Panc1 (cell line): ENCODE data around the gene KCNC4. TPM values are rescaled to one million over a fixed set of nuclear protein-coding genes. Genes with fewer than 3 reads are reported as not detected.

Source experiments
- ATAC-seq: fragments of 200-7000 bp; cut with Tn5 transposase; 2 replicates; pipeline ENCODE4 v1.9.1; 2020; ENCODE audit warnings: mild to moderate bottlenecking, moderate library complexity
- BruUV-seq: library from RNA; stranded (reverse); fragments of 400-500 nt; replicated peaks from 2 replicates; lab custom pipeline; 2021; lab: Mats Ljungman, UMichigan
- CTCF ChIA-PET: fragments of 300-600 bp; sonication (Branson Sonifier 250); formaldehyde crosslinking; loops from one replicate; lab custom pipeline; 2022; ENCODE audit warnings: antibody characterized with exemption; lab: Charles Lee
- POLR2A ChIA-PET: fragments of 300-600 bp; sonication (Branson Sonifier 250); formaldehyde crosslinking; loops from one replicate; lab custom pipeline; 2022; ENCODE audit warnings: antibody characterized with exemption; lab: Charles Lee
- DNase-seq: peaks from one replicate; pipeline ENCODE4 v3.0.0-alpha.2; 2010; ENCODE audit warnings: low read depth, low spot score
- H3K27ac ChIP-seq: 2 replicates; pipeline ENCODE4 v1.5.1; 2011; ENCODE audit warnings: mild to moderate bottlenecking, low read length, inconsistent platforms
- H3K27me3 ChIP-seq: fragments of 200-500 bp; sonication (Bioruptor generic); 2 replicates; pipeline ENCODE4 v1.6.0; 2014; ENCODE audit warnings: low read length, inconsistent platforms; ENCODE audit not compliant: control insufficient read depth, insufficient read depth
- H3K36me3 ChIP-seq: fragments of 200-500 bp; sonication (Bioruptor generic); 2 replicates; pipeline ENCODE4 v1.5.1; 2014; ENCODE audit warnings: inconsistent platforms, mild to moderate bottlenecking, low read length, moderate library complexity; ENCODE audit not compliant: control insufficient read depth, insufficient read depth
- H3K4me1 ChIP-seq: 2 replicates; pipeline ENCODE4 v1.5.1; 2011; ENCODE audit warnings: inconsistent platforms, mild to moderate bottlenecking, low read length, moderate library complexity; ENCODE audit not compliant: control insufficient read depth, insufficient read depth
- H3K4me3 ChIP-seq, 2 experiments: 2 replicates each; pipeline ENCODE4 v1.5.1; 2011 to 2012; ENCODE audit warnings: low read depth in 2 of 2, low read length in 2 of 2, mild to moderate bottlenecking in 2 of 2, inconsistent platforms in 1 of 2, moderate library complexity in 1 of 2
- H3K9me3 ChIP-seq: fragments of 200-500 bp; sonication (Bioruptor generic); 2 replicates; pipeline ENCODE4 v1.5.1; 2014; ENCODE audit warnings: low read depth, mild to moderate bottlenecking, inconsistent platforms, low read length, moderate library complexity; ENCODE audit not compliant: control insufficient read depth, insufficient read depth
- CTCF ChIP-seq: fragments of 450-650 bp; IDR thresholded peaks from 2 replicates; pipeline ENCODE4 v1.5.1; 2017; ENCODE audit warnings: mild to moderate bottlenecking
- POLR2AphosphoS5 ChIP-seq: IDR thresholded peaks from 2 replicates; pipeline ENCODE4 v1.6.1; 2012; ENCODE audit warnings: mild to moderate bottlenecking, low read depth, low read length, moderate library complexity
- REST ChIP-seq, 2 experiments: IDR thresholded peaks; 2 replicates each; pipeline ENCODE4 v1.6.1; 2011 to 2012; ENCODE audit warnings: low read depth in 2 of 2, control low read depth in 1 of 2, low read length in 1 of 2, mild to moderate bottlenecking in 1 of 2, moderate library complexity in 1 of 2; ENCODE audit not compliant: insufficient read depth in 1 of 2
- SIN3A ChIP-seq: IDR thresholded peaks from 2 replicates; pipeline ENCODE4 v1.6.1; 2012; ENCODE audit warnings: low read depth, mild to moderate bottlenecking, low read length, moderate library complexity, borderline replicate concordance; ENCODE audit not compliant: insufficient read depth
- TCF7L2 ChIP-seq: IDR thresholded peaks from 2 replicates; pipeline ENCODE4 v1.6.1; 2011; ENCODE audit warnings: mild to moderate bottlenecking, low read depth, low read length, inconsistent platforms
- in situ Hi-C: cut with HindIII; loops from 2 replicates; pipeline ENCODE4 v1.10.0; 2016; ENCODE audit warnings: low sequenced_read_pairs, low pct_unique_long_range_greater_than_20kb
- intact Hi-C: fragments of 100-400 bp; cut with micrococcal nuclease; formaldehyde crosslinking; loops from one replicate; pipeline ENCODE4 v1.10.0; 2022; ENCODE audit not compliant: unreplicated experiment
- total RNA-seq: library from RNA; stranded (reverse); gene quantifications from one replicate; pipeline ENCODE4 v1.2.1, GENCODE V29; 2021; ENCODE audit not compliant: unreplicated experiment

The KCNC4 gene
- total RNA-seq, 1 experiment from 2014 or later: 15.4 TPM

- CTCF ChIA-PET: no interaction called here
- intact Hi-C loops: no loop called here
- in situ Hi-C loops: no loop called here
Measured at GRCh38 chr1:110161165-110161564, 48.9 kb upstream of the KCNC4 start.

GRCh38 chr1:110161849-110162248 is 48.3 kb upstream of the KCNC4 start:
- DNase-seq (no peak), ATAC-seq (no peak)
- POLR2A ChIA-PET: no interaction called here
- Histone ChIP-seq H3K27me3 (no peaks in the 10 kb centered on the region), H3K36me3 (no peaks in the 10 kb centered on the region), H3K27ac (no peak overlapping the region), H3K4me3 (no peak overlapping the region), H3K9me3 (no peaks in the 10 kb centered on the region), H3K4me1 (no peaks in the 10 kb centered on the region)
- TF ChIP-seq TCF7L2 (no peak), REST (IDR thresholded peaks at IDR 0.05; ENCODE audit: insufficient read depth in 1 of 2, low read depth in 2 of 2, low read length in 1 of 2) (no peak), POLR2AphosphoS5 (no peak), SIN3A (no peak), CTCF (no peak)
- intact Hi-C loops (no loop called here), in situ Hi-C loops (no loop called here)
- CTCF ChIA-PET: no interaction called here
- no TSS peak for BruUV-seq

More at GRCh38 chr1:110161165-110161564, 48.9 kb upstream of the KCNC4 start:
- no peak for TF ChIP-seq POLR2AphosphoS5
- TF ChIP-seq CTCF: no peak
- no peak for TF ChIP-seq TCF7L2
- TF ChIP-seq SIN3A: no peak
- H3K9me3 ChIP-seq: no peaks in the 10 kb centered on the region
- H3K4me1 ChIP-seq: no peaks in the 10 kb centered on the region
- ATAC-seq: no peak
- no TSS peak for BruUV-seq
- H3K27ac ChIP-seq: no peak overlapping the region
- no peaks in the 10 kb centered on the region for H3K27me3 ChIP-seq
- DNase-seq: no peak
- H3K4me3 ChIP-seq: no peak overlapping the region
- POLR2A ChIA-PET: no interaction called here
- H3K36me3 ChIP-seq: no peaks in the 10 kb centered on the region
